ENCODE results near the gene LHFPL6.

LHFPL6 gene

GRCh38 chr13:39462428-39462827 is 140.6 kb downstream of the LHFPL6 start:
- no peak overlapping the region for H3K27ac ChIP-seq
- no peaks in the 10 kb centered on the region for H3K4me1 ChIP-seq (ENCODE audit: control insufficient read depth in 1 of 2, insufficient read depth in 1 of 2, low read depth in 1 of 2, low read length in 1 of 2)
- H3K4me3 ChIP-seq (ENCODE audit: low read depth in 1 of 2, low read length in 1 of 2) = no peak overlapping the region
- H3K36me3 ChIP-seq = no peaks in the 10 kb centered on the region
- H3K27me3 ChIP-seq = no peaks in the 10 kb centered on the region
- peaks cover 2% of the 10 kb centered on the region for H3K9me3 ChIP-seq
- TF ChIP-seq CTCF (IDR thresholded peaks at IDR 0.05) = no peak

GRCh38 chr13:39461685-39462266 is 141.2 kb downstream of the LHFPL6 start:
- no peak overlapping the region for H3K4me3 ChIP-seq (ENCODE audit: low read depth in 1 of 2, low read length in 1 of 2)
- peaks cover 5% of the 10 kb centered on the region for H3K9me3 ChIP-seq
- TF ChIP-seq CTCF (IDR thresholded peaks at IDR 0.05) = no peak
- H3K4me1 ChIP-seq (ENCODE audit: control insufficient read depth in 1 of 2, insufficient read depth in 1 of 2, low read depth in 1 of 2, low read length in 1 of 2) = no peaks in the 10 kb centered on the region
- no peaks in the 10 kb centered on the region for H3K27me3 ChIP-seq
- no peak overlapping the region for H3K27ac ChIP-seq
- H3K36me3 ChIP-seq = no peaks in the 10 kb centered on the region

GRCh38 chr13:39457274-39457673 is 145.7 kb downstream of the LHFPL6 start:
- H3K9me3 ChIP-seq = peaks cover 5% of the 10 kb centered on the region
- no peaks in the 10 kb centered on the region for H3K27me3 ChIP-seq
- no peak overlapping the region for H3K4me3 ChIP-seq (ENCODE audit: low read depth in 1 of 2, low read length in 1 of 2)
- no peaks in the 10 kb centered on the region for H3K36me3 ChIP-seq
- no peak overlapping the region for H3K27ac ChIP-seq
- no peak for TF ChIP-seq CTCF (IDR thresholded peaks at IDR 0.05)
- H3K4me1 ChIP-seq (ENCODE audit: control insufficient read depth in 1 of 2, insufficient read depth in 1 of 2, low read depth in 1 of 2, low read length in 1 of 2) = peaks cover 0 to 2% of the 10 kb centered on the region in 2 experiments

- peaks cover 5% of the 10 kb centered on the region for H3K9me3 ChIP-seq
- no peak overlapping the region for H3K27ac ChIP-seq
- no peaks in the 10 kb centered on the region for H3K27me3 ChIP-seq
- peaks cover 6 to 10% of the 10 kb centered on the region in 2 experiments for H3K4me1 ChIP-seq (ENCODE audit: control insufficient read depth in 1 of 2, insufficient read depth in 1 of 2, low read depth in 1 of 2, low read length in 1 of 2)
- H3K36me3 ChIP-seq = no peaks in the 10 kb centered on the region
- H3K4me3 ChIP-seq (ENCODE audit: low read depth in 1 of 2, low read length in 1 of 2) = no peak overlapping the region
- no peak for TF ChIP-seq CTCF (IDR thresholded peaks at IDR 0.05)
Observed at GRCh38 chr13:39455521-39456175, 147.3 kb downstream of the LHFPL6 start.

- Histone ChIP-seq H3K36me3 (no peaks in the 10 kb centered on the region), H3K9me3 (peaks cover 5% of the 10 kb centered on the region), H3K4me1 (ENCODE audit: control insufficient read depth in 1 of 2, insufficient read depth in 1 of 2, low read depth in 1 of 2, low read length in 1 of 2) (peaks cover 6 to 10% of the 10 kb centered on the region in 2 experiments), H3K27me3 (no peaks in the 10 kb centered on the region), H3K27ac (no peak overlapping the region), H3K4me3 (ENCODE audit: low read depth in 1 of 2, low read length in 1 of 2) (no peak overlapping the region)
- TF ChIP-seq CTCF (IDR thresholded peaks at IDR 0.05) = no peak
Observed at GRCh38 chr13:39452834-39453233, 150.2 kb downstream of the LHFPL6 start.
